Kidney glomerular epithelial cell (primary cell): ENCODE data around the gene ULBP3.
"Not testable (repeated sequence)": the region's sequence is repeated elsewhere in the genome, so short reads cannot be mapped to it uniquely, and the experiment has no call there.

Experiments
- DNase-seq: peaks from one replicate; lab custom pipeline; 2025; lab: John Stamatoyannopoulos, UW

The ULBP3 gene

DNA sequence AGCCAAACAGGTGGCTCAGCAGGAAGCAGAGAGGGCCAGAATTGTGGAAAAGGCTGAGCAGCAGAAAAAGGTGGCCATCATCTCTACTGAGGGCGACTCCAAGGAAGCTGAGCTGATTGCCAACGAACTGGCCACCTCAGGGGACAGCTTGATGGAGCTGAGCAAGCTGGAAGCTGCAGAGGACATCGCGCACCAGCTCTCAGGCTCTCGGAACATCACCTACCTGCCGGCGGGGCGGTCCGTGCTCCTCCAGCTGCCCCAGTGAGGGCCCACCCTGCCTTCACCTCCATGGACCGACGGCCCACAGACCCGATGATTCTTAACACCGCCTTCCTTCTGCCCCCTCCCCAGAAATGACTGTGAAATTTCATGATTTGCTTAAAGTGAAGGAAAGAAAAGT is 25.8 kb downstream of the ULBP3 start:
- DNase-seq = no peak

DNA sequence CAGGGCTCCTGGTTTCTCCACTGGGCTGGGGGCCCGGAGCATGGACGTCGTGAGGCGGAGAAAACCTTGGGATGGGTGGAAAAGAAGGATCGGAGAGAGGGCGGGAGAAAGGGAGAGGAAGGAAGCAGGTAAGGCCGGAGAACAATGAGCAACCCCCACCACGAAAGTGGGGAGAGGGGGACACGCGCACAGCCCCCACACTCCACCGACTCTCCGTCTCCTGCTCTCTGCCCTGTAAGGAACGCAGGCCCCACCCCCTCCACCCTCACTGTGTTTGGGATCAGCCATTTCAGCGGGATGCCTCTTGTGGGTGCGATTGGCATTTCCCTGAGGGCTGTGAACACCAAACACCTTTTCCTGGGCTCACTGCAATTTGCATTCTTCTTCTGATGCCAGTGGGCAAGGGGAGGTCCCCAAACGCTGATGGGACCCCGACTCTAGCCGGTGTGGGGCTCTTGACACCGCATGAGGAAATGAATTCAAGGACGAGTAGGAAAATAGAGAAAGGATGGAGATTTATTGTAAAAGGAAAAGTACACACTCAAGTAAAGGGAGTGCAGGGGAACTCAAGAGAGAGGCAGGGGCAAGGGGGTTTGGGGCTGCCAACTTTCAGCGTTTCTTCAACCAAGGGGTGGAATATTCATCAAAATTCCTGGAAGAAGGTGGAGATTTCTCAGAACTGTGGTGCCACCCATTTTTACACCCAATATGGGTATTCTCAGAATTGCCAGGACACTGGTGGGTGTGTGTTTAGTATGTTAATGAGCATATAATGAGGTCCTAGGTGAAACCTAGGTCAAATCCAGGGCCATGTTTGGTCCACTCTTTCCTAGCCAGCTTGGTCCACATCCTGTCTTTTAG is 30.5 kb downstream of the ULBP3 start:
- no peak for DNase-seq

DNA sequence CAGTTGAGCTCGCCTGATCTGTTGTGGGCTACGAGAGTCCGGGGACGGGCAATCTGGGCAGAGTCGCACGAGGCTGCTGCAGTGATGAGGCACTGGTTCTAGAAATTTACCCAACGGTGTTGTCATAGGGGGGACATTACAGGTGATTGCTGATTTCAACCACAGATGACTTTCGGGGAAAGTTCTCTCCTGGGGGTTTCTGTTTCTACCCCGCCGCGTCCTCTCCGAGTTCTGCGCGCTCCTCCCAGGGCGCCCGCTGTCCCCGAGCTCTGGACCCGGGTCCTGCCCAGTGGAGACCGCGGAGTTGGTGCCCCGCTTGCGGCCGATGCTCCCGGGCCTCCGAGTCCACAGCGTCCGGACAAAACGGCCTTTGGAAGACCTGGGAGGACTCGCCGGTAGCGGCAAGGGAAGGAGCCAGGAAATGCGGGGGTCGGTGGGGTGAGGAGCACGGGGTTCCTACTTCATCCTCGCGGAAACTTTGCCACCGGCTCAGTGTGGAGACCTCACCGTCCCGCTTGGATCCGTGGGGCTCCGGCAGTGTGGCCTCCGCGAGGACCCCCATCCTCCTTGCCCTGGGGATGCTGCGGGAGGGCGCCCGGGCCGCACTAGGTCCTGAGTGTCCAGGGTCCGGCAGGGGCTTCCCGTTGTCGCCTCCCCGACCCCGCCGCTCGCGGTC is 31.3 kb downstream of the ULBP3 start:
- no peak for DNase-seq

DNA sequence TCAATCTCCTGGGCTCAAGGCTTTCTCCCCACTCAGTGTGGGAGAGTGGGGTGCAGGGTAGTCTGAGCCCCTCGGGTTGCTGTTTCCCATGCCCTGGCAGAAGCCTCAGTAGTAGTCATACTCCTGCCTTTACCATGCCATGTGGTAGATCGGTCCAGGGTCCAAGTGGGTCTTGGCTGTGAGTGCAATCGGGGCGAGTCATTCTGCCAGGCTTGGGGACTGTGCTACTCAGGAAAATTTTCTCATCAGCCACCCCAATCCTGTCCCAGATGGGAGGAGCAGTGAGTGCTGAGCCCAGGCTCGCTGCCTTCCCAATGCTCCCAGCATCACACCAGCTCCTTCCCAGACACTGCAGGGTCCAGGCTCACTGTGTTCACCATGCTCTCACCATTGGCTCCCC is 32.8 kb downstream of the ULBP3 start:
- no peak for DNase-seq

DNA sequence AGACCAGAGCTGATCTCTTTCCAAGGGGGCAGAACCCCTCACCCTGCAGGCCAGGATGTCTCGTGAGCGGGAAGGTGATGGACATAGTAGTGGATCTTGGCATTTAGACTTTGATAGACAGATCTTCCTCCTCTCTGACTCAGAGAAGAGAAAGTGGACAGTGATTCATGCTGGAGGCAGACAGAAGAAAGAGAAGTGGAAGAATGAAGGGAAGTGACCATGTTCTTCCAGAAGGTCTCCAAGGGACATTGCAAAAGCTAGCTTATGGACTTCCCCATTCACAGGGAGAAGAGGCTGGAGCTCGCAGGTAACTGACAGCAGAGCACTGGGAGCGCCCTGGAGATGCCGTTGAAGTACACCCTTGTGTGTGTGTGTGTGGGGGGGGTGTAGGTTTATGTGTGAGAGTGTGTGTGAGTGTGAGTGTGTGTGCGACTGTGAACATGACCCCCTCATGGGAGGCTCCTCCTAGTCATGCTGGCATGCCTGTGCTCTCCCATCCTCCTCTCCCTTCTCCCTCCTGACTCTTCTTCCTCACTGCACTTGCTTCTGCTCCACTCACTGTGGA is 35.6 kb downstream of the ULBP3 start:
- no peak for DNase-seq

DNA sequence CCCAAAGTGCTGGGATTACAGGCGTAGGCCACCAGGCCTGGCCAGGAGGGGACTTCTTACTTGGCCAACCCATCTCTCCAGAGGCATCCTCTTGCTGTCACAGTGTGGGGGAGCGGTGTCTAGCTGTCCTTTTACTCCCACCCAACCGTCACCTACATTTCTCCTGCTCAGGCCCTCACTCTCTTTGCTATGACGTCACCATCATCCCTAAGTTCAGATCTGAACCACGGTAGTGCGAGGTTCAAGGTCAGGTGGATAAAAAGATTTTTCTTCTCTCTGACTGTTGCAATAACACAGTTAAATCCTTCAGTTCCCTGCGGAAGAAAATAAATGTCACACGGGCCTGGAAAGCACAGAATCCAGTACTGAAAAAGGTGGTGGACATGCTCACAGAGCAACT is 36.3 kb downstream of the ULBP3 start:
- no peak for DNase-seq

DNA sequence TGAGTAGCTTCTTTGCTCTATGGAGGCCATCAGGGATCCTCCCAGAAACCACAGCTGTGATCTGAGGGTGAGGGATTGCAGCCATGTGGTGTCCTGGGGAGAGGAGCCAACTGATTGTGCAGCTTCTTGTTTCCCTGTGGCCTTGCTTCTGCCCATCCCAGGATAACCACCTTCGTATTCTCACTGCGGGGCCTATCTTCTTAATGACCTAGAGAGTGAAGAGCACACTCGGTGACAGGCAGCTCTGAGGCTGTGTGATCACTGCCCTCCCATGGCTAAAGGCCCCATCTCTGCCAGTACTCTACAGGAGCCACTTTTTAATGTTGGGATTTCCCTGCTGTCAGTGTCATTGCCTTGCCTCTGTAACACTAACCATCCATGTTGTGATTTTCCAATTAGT is 38.3 kb downstream of the ULBP3 start:
- no peak for DNase-seq

DNA sequence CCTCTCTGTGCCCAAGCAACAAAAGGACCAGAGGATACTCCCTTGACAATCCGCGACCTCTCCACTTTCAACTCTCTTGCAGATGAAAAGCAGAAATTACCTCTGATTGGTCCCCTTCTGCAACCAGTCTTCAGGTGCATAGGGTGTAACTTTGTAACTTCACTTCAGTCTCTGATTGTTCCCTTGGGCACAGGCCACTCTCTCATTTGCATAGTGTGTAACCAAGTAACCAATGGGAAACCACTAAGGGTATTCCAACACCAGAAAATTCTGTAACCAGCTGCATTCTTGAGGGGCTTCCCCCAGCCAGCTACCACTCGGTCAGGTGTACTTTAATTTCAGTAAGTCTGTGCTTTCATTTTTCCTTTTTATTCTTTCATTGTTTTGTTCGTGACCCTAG is 39.2 kb downstream of the ULBP3 start:
- no peak for DNase-seq

DNA sequence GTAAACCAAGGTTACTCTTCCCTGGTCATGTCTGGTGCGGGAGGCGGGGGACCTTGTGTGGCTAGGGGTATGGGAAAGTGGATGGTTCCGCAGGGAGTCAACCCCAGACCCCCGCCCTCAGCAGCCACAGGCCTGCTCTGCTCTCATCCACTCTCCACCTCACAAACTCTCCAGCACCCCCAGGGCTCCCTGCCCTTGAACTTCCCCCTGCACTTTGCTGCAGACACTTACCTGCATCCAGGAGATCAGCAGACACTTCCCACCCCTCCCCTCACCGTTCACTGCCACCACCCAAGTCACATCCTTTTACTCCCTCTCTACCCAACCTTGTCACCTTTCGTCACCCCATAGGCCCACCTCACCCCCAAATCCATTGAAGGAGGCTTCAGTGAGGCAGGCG is 39.6 kb downstream of the ULBP3 start:
- no peak for DNase-seq

DNA sequence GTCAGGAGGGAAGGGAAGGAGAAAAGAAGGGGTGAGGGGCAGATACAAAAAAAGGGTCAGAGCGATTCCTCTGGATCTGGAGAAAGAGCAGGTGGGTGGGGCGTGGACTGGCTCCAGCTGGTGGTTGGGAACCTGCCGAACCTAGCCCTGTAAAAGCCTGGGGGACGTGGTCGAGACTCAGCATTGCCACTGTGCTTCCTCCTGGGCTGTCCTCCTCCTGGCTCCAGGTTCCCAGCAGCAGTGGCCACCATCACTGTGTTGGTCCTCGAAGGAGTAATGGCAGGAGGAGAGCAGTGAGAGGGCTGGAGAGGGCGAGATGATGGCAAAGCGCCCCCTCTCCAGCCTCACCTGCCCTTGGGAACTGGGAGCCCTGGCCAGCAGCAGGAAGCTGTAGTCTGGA is 40.1 kb downstream of the ULBP3 start:
- DNase-seq = no peak

DNA sequence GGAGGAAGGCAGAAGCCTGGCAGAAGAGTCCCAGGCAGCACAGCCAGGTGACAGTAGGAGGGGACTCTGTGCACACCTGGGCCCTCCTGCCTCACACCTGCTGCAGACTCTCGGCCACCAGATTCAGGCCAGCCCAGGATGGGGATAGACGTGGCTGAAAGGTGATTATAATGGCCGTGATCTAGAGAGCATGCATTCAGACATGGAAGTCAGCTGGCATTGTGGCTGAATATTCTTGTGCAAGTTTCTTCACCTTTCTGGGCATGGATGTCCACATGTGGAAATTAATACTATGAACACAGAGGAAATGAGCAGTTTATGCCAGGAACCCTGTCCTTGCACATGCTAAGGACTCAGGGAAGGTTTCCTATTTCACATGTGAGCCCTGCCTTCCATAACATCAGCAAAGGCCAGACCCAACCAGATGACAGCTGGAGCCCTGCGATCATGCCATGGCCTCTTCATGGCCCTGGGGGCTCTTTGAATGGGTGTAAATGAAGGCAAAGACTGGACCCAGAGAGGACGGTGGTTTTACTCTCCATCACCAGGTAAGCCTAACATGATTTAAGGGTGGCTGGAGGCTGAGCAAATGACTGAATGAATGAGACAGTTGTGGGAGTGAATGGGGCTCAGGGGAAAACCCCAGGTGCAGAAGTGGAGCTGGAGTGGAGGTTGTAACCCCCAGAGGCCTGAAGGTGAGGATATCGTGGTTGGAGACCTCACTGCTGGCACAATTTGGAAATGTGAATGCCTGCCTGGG is 40.9 kb downstream of the ULBP3 start:
- no peak for DNase-seq

DNA sequence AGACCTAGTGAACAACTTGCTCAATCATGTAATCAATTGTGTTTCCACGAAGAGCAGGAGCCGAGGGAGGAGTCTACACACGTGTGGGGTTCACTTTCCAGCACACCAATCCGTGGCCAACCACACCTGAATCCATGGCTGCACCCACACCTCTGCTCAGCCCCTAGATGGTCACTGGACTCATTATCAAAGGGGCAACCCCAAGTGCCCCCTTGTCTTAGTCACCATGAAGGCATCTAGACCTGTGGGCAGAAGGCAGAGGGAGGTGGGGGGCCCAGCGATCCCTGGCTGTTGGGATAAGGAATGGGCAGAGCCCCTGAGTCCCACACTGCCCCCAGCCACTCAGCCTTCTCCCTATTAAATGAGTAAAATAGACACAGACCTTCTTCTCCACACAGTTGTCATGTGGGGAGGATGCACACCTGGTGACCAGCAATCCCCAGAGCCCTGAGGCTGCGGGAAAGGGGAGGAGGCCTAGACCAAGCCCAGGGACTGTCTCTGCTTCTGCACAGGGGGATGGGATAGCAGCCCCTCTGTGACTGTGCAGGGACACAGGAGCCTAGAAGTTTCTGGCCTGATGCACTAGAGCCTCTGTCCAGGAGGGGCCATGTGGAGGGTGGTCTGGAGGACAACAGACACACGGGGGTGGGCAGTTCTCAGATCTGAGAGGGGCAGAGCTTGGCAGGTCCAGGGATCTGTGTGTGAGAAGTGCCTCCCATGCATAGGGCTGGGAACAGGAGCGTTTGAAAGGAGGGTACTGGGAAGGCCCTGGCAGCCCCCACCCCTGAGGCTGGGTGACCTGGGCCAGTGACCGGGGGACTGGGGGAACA is 41.7 kb downstream of the ULBP3 start:
- DNase-seq = no peak

DNA sequence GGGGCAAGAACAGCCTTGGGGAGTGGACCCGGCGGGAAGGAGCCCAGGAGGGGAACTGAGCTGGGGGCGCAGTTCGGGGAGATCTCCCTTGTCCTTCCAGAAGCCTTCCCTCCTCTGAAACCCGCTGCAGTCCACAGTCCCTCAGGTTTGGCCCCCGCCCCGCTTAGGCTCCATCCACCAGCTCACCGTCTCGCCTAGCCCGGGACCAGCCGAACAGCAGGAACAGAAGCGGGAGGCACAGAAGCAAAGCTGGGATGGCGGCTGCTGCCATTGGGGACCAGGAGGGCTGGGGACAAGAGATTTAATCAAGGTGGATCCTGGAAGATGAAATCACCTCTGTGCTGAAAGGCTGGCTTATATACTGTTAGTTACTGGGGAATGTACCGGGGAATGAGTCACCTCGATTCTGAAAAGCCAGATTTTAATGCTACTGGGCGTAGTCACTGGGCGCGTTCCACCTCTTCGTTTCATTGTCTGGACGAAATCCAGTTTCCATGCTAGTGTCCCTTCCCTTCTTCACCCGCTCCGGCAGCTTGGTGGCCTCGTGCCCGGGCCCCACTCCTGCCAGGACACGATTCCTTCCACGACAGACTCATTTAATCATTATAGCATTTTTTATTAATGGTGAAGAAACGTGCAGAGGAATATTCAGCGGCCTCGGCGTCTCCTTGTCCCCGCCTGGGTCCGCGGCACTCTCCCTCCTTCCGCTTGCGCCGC is 43.6 kb downstream of the ULBP3 start, which contains the start of gene RAET1L:
TSS of gene RAET1L (minus strand) at position 332 of the 717 bp plus-strand sequence. CDS start at position 271, 61 bp downstream.
- DNase-seq = peak; percentile 34

DNA sequence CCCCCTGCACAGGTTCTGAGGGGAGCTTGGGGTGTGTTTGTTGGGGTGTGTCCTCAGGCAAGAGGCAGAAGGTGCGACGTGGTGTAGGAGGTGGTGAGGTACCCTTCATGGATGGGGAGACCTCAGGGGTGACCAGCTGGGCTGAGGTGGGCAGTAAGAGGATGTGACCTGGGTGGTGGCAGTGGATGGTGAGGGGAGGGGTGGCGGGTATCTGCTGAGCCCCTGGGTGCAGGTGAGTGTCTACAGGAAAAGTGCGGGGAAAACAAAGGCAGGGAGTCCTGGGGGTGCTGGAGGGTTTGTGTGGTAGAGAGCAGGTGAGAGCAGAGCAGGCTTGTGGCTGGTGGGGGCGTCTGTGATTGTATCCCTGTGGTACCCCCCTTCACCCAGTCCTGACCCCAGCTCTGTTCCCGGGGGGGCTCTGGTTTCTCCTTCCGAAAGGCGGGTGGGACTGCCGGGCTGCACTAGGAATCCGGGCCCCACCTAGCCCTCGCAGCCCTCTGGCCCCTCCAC is 44.2 kb downstream of the ULBP3 start:
- no peak for DNase-seq

DNA sequence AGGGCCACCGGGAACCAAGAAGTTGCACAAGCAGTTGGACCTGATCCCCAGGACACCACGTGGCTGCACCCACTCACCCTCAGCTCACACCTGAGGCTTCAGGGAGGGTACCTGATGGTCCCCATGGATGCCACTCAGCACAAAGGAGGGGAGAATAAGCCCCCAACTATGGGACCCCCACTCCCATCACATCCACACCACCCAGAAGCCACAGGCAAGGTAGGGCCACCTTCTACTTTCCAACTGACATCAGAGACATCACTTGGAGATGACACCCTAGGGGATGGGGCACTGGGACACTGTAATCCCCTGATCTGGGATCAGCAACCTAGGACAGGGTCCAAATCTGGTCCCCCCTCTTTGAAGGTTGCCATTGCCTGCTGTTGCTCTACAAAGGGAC is 44.9 kb downstream of the ULBP3 start:
- not testable (repeated sequence) for DNase-seq

DNA sequence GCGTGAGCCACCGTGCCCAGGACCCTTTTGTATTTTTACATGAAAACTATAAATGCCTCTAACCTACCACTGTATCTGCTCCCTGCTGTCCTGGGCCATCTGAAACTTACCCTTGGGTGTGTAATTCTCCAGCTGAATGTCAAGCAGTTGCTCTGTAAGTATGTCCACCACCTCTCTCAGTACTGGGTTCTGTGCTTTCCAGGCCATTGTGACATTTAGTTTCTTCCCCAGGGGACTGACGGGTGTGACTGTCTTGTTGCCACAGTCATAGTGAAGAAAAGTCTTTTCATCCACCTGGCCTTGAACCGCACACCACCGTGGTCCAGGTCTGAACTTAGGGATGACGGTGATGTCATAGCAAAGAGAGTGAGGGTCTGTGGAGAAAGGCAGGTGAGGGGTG is 47.1 kb downstream of the ULBP3 start:
- DNase-seq = not testable (repeated sequence)

DNA sequence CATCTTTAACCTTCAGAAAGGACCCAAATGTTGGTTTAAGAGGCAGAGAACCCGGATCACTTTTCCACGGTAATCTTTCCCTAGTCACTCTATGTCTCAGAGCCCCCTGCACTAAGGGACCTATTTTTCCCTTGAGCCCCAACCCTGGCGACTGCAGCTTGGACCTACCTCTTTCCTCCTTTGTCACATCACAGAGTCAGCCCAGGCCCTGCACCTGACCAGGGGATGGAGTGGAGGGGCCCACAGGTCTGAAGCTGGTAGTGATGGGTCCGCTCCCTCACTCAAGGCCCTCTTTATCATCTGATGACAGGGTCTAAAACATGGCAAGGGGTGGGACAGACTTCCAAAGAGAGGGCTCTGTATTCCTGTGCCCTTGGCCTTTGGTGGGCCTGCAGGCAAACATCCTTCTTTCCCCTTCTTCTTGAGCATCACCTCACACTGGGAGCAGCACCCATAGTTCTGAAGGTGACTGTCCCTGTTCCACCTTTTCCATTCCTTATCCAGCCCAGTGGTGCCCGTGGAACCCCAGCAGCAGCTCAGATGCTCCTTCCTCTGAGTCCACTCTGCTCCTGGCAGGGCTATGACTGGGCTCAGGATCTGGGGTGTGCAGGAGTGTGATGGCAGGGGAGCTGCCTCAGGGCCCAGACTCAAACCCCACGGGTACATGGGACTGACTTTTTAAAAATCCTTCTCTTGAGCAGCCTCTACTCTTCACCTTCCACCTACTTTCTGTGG is 49.9 kb downstream of the ULBP3 start:
- DNase-seq = no peak

DNA sequence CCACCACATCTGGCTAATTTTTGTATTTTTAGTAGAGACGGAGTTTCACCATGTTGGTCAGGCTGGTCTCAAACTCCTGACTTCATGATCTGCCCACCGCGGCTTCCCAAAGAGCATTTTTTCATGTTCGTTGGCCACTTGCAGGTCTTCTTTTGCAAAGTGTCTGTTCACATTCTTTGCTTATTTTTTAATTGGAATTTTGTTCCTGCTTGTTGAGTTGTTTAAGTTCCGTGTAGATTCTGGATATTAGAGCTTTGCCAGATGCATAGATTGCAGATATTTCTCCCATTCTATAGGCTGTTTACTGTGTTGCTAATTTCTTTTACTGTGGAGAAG is 51.8 kb downstream of the ULBP3 start:
- not testable (repeated sequence) for DNase-seq

DNA sequence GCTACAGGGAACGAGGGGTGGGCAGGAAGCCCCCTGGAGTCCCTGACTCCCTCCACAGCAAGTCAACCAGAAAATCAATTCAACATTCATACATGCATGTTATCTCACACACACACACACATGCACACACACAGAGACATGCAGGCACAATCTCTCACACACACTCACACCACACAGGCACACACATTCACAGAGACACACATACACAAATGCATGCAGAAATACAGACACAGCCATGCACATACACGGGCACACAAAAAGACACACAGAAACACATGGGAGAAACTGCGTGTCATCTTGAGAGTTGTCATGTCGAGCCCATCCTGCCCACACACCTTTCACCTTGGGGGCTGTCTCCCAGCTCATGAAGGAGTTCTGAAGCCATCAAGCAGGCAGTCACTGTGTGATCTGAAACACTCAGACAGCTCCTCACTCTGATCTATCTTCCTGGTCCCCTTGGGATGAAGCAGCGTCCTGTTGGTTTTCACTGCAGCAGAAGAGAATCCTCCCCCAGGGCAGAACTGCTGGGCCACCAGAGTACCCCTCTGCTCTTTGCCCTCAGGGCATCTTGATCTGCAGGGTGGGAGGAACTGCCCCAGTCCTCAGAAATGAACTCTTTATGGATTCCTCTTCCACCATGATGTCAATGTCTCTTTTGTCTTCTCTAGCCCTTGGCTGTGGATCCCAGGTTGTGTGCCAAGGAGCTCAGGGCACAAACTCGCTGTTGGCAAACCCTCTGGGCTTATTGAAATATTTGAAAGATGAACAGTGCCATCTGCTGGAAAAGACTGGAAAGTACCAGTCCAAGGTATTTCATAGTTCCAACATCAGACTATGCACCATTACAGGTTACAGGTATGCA is 52.4 kb downstream of the ULBP3 start:
- DNase-seq = peak; percentile 48
